Smooth muscle cell of the brain vasculature (primary cell): ENCODE measurements around the gene LINC01488.
A peak's percentile ranks its signal among the peaks of the same experiment; 100 is the strongest.

Experiments used
- DNase-seq: peaks from one replicate; pipeline ENCODE4 v3.0.0-alpha.2; 2012; ENCODE audit warnings: low read depth, low spot score

The LINC01488 gene

DNA sequence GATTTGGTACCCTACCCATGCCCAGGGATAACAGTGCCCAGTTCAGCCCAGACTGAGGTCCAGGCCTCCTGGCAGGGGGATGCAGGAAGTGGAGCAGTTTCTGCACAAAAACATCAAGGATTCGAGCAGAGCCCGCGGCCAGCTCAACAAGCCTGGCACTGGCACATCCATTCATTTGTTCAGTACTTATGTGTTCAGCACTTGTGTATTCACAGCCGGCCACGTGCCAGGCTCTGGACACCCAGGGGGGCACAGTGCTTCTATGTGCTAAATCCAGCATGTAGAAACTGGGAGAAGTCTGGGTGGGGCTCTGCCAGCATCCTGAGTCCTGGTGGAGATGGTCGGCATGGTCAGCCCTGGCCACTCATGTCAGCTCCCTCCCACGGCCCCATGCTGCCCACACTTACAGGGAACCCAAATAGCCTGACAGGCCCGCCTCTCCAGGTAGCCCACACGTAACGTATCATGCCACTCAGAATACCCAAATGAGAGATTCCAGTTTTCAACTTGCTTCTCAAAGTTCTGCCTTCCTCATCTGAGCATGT lies 28.5 kb downstream of the LINC01488 start:
- DNase-seq, result no peak

DNA sequence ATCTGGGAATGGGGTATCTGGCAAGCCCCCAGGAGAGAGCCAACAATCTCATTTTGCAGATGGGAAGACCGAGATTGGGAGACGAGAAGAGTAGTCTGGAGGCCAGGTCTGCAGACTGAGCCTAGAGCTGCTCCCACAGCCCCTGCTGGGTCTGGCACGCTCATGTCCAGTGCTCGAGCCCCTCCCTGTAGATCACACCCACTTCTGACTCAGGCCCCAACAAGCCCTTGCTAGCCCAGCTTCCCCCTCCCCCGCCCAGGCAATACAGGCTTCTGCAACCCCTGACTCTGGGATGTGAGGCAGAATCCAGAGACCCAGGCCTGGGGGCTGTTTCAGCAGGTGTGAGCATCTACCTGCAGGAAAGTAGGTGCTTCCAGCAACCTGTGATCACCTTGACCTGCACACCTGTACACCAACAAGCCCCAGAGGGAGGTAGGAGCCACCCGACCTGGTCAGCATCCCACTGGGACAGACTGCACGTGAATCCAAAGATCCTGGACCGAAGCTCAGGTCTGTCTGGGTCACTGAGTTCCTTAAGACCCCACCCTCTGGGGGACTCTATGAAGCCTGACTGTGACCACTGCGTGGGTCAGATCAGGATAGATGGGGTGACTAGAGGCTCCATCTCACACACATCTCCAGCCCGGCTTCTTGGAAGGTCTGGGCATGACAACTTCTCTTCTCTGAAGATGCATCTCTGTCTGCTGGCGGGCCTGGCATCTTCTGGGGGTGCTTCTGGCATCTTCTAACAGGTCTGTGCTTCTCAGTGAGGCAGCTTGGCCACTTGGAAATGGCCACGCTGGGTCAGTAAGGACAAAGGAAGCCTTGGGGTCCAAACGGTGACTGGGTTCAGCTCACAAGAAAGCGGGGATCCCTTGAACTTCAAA lies 29.3 kb downstream of the LINC01488 start:
- peak; percentile 29 for DNase-seq

DNA sequence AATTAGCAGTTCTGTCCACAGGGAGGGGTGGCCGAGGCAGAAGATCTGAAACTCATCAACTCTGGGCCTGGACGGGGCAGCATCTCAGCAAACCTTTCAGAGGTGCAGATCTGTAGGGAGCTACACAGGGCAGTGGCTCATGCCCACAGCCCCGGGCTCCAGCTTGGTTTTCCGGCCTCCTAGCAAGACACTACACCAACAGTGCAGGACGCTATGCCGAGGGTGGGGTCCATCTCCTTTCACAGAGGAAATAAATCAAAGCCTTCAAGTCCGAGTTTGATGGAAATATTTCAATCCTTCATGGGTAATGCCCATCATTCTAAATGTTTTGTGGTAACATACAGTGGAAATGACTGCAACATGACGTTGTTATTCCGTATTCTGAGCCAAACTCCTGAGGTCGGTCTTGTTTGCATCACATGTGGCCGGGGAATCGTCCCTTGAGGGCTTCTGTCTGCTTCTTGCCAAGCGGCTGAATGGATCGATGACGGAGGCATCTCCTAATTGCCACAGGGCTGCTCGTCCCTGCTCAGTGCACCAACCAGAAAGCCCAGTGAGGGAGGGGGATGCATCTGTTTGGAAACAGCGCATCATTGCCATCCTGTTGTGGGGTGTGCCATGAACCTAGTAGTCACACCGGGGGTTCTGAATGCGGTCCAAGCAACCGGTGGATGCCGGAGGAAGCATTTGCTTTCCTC lies 30.0 kb downstream of the LINC01488 start:
- DNase-seq, result no peak

DNA sequence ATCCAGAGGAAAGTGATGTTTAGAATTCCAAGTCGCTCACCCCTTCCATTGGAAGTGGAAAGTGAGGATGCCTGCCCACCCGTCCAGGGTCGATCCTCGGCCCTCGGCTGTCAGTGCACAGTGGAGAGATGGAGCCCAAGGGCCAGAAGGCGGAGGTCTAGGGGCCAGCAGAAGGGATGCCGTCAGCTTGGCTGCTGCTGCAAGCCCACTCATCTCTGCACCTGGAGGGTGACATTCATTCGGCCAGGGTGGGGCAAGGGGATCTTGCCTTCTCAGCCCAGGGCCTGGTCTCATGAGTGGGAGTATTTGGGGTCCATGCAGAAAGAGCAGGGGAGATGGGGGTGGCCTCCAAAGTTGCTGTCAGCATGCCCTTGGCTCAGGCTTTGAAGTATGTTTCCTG lies 30.7 kb downstream of the LINC01488 start:
- no peak for DNase-seq

DNA sequence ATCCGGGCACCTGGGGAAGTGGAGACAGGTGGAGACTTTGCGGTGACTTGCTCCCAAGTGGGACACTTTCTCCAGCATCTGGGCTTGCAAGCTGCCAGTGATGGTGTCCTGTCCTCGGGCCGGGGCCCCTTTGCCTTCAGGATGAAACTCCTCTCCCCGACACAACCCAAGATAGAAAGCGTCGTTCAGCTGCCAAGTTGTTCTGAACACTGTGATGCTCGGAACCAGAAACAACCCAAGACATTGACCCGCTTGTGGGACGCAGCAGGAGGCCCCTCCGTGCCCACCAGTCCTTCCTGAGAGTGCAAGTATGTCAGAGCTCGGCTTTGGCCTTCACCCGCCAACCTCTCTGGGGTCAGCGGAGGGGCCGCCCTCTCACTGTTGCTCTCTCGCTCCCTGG lies 31.3 kb downstream of the LINC01488 start:
- no peak for DNase-seq

DNA sequence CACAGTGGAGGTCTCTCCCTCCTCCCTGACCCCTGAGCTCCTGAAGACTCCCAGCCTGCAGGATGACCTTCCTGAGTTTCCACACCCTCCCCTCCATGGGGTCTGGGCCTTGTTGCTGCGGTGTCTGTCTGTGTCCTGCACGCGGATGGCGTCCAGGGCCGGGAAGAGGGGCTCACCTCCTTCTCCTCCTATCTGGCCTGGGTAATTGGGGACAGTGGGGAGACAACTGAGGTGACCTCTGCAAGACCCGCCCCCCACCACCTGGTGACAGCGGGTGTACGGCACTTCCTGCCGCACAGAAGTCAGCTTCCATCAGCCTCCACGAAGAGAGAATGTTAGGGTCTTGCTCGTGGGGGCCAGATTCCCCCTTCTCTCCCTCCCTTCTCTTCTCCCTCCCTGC lies 31.7 kb downstream of the LINC01488 start:
- no peak for DNase-seq

DNA sequence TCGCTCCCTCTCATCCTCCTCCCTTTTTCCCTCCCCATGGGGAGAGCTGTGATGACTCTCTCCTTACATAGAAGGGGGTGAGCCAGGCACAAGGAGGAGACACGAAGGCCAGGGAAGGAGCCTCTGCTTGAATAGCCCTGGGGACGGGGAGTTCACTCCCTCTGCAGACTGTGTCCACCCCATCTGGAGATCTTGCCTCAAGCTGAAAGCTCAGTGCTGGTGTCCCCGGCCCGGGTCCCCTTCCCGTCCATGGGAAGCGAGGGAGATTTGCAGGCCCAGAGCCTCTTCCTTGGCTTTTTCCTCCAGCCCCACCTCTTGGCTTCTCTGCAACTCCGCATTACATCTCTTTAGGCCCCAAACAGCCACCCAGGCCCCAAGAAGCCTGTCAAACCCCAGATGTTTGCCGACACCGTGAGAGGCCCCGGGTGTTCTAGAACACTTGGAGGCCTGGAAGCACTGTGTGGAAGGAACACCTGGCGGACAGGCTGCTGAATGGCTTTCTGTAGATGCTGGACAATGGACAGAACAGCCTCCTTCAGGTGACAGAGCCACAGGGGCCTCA lies 32.3 kb downstream of the LINC01488 start:
- no peak for DNase-seq

DNA sequence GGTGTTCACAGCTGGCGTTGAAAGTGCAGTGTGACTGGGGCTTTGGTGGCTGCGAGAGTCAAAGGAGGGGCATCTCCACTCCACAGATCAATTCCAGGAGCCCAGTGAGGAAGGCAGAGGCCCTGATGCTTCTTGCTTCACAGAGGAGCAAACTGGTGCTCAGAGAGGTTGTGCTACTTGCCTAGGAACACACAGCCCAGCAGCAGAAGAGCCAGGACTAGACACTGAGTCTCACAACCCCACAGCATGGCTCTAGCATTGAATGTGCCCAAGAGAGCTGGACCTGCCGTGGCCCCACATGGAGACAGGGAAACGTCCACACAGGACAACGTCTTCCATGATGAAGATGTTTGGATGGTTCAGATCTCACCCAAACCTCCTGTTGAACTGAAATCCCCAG lies 33.3 kb downstream of the LINC01488 start:
- DNase-seq, result no peak

DNA sequence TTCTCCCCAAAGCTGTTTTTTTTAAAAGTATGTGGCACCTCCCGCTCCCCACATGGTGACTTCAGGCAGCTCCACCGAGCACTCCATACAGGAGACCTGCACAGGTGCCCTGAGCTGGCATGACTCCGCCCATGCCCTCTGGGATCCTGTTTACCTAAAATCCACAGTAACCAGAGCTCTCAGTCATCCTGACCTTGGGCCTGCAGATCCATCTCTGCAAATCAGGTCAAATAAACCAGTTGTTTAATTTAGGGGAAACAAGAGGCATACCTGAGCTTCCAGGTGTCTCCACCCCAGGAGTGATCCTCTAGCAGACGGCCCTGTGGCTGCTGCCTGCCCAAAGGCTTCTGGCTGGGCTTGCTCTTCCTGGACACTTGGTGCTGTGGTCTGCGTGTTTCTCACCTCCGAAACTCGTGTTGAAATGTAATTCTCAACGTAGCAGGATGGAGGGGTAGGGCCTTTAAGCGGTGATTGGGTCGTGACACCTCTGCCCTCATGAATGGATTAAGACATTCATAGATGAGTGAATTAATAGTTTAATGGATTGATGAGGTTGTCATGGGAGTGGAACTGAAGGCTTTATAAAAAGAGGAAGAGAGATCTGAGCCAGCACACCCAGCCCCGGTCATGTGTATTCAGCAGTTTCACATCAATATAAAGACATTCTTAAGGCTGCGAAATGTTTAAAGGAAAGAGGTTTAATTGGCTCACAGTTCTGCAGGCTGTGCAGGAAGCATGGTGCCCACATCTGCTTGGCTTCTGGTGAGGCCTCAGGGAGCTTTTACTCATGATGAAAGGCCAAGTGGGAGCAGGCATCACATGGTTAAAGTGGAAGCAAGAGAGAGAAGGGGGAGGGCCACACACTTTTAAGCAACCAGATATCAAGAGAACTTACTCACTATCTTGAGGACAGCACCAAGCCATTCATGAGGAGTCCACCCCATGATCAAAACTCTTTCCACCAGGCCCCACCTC lies 34.1 kb downstream of the LINC01488 start:
- DNase-seq, result no peak

DNA sequence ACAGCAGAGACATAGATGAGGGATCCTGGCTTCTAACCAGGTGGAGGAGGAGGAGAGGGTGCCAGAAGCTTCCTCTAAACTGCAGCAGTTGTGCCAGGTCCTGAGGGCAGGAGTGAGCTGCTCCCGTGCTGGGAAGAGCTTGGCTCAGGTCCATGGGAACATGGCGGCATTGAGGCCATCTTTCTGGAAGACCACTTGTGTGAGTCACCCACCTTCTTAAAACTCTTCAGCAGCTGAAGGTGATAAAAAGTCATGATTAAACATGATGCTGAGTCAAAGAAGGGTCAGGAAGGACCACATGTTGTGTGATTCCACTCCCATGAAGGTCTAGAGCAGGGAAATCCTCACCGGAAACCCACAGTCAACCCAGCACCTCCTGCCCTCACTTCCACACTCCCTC lies 35.1 kb downstream of the LINC01488 start:
- DNase-seq, result no peak

DNA sequence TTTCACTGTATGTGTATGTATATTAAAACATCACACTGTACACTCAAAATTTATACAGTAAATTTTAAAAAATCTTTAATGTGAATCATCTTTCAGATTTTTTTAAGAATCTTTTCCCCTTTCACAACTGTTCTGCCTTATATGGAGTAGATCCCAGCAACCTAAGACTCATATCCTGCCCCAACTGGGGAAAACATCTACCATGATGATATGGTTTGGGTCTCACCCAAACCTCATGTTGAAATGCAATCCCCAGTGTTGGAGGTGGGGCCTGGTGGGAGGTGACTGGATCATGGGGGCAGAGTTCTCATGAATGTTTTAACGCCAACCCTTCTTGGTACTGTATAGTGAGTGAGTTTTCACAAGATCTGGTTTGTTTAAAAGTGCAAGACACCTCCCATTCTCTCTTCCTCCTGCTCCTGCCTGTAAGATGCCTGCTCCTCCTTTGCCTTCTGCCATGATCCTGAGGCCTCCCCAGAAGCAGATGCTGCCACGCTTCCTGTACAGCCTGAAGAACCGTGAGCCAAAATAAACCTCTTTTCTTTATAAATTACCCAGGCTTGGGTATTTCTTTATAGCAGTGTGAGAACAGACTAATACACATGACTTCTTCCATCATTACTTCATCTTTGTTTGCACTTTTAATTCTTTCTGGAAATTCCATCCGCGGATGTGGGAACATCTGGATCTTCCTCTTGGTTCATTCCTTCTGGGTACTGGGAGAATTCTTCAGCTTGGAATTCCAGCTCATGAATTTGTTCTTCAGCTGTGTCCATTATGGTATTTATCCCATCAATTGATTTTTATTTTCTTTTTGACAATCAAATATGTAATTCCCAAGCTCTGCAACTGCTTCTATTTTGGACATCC lies 36.9 kb downstream of the LINC01488 start:
- DNase-seq, result no peak

DNA sequence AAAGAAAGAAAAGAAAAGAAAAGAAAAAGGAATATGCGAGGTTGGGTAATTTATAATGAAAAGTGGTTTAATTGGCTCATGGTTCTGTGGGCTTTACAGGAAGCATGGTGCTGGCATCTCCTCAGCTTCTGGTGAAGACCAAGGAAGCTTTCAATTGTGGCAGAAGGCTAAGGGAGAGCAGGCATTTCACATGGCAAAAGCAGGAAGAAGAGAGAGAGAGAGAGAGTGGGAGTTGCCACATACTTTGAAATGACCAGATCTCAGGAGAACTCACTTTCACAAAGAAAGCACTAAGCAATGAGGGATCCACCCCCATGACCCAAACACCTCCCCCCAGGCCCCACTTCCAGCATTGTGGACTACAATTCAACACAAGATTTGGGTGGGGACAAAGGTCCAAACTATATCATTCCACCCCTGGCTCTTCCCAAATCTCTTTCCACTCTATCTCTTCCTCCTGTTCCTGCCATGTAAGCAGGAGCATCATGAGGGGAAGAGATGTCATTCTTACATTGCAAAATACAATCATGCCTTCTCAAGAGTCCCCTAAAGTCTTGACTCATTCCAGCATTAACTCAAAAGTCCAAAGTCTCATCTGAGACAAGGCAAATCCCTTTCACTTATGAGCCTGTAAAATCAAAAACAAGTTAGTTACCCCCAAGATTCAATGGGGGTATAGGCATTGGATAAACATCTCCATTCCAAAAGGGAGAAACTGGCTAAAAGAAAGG lies 38.9 kb downstream of the LINC01488 start:
- DNase-seq, result no peak

DNA sequence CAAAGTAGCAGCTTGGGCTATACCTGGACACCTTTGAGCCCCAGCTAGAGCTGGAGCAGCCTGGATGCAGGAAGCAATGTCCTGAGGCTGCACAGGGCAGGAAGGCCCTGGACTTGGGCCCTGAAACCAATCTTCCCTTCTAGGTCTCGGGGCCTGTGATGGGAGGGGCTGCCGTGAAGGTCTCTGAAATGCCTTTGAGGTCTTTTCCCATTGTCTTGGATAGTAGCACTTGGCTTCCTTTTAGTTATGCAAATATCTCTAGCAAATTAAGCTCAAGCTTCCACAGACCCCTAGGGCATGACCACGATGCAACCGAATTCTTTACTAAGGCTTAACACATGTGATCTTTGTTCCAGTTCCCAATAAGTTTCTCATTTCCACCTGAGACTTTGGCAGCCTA lies 40.0 kb downstream of the LINC01488 start:
- no peak for DNase-seq

DNA sequence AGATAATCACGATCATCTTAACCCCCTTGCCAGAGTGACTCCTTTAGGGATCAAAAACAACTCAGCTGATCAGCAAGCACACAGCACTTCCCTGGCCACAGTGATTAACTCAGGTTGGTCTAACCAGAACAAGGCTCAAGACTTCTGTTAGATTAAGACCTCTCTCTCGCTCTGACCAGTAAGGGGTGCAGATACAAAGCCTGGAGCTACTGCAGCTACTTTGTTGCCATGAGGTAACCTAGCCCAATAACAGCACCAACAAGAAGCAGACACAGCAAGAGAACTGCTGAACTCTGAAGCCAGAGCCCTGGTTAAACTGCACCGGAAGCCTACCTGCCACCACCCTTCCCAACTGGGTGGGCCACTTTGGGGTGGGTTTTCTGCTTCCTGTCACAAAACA lies 42.0 kb downstream of the LINC01488 start:
- DNase-seq, result no peak

DNA sequence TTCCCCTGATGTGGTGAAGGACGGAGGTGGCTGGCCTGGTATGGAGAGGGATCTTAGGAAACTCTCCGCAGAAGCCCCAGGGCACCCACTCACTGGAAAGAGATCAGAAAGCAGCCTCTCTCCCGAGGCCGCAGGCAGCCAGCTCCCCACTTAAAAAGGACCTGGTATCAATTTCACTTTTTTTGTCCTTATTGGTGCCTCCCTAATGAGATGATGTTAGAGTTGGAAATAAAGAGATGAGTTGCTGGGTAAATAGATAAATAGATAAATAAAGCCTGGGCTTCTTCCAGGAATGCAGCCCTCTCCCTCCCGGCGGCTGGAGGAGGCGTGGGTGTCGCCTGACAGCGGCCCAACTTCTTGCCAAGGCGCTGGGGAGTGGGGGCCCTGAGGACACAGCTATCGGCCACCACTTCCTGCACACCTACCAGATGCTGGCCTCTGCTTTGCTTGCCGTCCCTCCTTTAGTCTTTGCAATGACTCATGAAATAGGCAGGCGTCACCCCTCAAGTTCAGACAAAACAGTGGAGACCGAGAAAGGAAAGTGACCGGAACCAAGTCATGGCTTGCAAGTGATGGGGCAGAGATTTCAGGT lies 42.9 kb downstream of the LINC01488 start:
- no peak for DNase-seq

DNA sequence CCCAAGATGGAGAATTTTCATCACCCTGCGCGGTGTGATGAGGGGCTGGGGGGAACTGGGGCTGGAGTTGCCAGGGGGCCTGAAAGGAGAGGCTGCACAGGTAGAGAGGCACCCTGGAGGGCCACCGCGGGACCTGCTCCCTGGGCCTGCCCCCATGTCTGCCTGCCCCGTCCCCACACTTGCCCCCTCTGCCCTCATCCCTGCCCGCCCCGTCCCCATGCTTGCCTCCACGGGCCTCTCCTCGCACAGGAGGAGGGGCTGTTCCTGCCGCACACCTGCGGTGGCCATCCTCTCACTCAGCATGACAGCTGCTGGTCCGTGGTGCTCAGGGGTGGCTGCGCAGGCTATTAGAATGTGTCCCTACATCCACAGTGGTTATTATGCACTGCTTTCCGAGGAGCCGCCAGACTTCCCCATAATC lies 43.5 kb downstream of the LINC01488 start:
- no peak for DNase-seq

DNA sequence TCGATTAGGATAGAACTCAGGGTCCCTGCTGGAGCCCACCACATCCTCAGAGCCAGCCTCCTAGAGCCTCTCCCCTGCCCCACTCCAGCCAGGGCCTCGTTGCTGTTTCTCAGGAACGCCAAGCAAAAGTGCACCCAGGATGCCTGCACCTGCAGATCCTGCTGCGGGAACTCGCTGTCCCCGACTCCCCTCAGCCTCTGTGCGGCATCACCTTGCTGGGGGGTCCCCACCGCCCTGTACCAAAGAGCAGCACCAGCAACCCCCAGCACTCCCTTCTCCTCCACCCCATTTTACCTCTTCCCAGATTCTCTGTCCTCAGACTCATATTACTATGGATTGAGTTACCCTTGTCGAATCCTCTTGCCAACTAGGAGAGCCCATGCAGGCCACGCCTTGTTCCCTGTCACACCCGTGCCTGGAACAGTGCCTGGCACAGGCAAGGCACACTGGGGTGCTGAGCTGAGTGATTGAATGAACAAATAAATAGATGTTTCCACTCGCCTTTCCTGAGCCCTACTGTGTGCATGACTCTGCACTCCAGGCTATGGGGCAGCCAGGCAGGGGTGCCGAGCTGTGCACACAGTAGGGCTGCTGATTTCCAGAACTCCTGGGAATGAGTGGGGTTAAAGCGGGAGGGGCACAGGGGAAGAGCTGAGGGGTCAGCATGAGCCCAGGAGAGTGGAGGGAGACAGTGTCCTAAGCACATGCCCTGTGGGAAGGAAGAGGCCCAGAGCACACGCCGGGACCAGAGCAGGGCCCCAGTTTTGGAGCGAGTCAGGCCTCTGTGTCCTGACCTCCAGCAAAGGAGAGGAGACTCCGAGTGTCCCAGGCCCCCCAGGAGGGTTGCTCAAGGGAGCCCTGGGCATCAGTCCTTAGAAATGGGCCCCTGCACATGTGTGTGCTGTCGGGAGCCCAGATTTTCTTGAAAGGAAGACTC lies 44.3 kb downstream of the LINC01488 start:
- no peak for DNase-seq

DNA sequence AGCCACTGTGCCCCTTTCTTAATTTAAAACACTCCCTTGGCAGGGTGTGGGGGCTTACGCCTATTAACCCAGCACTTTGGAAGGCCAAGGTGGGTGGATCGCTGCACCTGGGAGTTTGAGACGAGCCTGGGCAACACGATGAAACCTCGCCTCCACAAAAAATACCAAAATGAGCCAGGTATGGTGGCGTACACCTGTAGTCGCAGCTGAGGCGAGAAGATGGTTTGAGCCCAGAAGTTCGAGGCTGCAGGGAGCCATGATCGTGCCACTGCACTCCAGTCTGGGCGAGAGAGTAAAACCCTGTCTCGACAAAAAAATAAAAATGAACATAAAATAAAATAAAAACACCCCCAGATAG lies 45.0 kb downstream of the LINC01488 start:
- DNase-seq, result no peak
